ENCODE data around the gene NMU.
"Not testable (repeated sequence)": the region's sequence is repeated elsewhere in the genome, so short reads cannot be mapped to it uniquely, and the experiment has no call there.

The NMU gene

GRCh38 chr4:55553441-55554201, 82.5 kb downstream of the NMU start:
- no peak for DNase-seq

DNA sequence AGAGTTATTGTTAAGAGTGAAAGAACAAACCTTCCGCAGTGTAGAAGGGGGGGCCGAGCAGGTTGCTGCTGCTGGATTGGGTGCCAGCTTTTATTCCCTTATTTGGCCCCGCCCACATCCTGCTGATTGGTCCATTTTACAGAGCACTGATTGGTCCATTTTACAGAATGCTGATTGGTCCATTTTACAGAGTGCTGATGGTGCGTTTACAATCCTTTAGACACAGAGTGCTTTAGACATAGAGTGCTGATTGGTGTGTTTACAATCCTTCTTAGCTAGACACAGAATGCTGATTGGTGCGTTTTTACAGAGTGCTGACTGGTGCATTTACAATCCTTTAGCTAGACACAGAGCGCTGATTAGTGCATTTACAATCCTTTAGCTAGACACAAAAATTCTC, 84.1 kb downstream of the NMU start:
- DNase-seq: not testable (repeated sequence)

- DNase-seq: no peak
These were observed 86.2 kb downstream of the NMU start for GRCh38 chr4:55549888-55550287.

GRCh38 chr4:55547918-55548317, 88.2 kb downstream of the NMU start:
- no peak for DNase-seq

DNA sequence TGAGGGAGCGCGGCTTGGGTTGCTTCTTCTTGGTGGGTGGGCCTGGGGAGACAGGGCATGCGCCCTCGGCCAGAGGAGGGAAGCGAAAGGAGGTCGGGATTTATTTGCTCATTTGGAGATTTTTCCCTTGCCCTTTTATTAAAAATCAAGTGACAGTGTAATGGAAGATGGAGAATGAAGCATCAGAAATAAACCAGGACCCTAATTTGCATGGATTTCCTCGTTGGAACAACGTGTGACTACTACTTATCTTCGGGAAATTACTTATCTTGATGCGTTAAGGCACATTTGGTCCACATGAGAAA, 88.7 kb downstream of the NMU start:
- no peak for DNase-seq

DNA sequence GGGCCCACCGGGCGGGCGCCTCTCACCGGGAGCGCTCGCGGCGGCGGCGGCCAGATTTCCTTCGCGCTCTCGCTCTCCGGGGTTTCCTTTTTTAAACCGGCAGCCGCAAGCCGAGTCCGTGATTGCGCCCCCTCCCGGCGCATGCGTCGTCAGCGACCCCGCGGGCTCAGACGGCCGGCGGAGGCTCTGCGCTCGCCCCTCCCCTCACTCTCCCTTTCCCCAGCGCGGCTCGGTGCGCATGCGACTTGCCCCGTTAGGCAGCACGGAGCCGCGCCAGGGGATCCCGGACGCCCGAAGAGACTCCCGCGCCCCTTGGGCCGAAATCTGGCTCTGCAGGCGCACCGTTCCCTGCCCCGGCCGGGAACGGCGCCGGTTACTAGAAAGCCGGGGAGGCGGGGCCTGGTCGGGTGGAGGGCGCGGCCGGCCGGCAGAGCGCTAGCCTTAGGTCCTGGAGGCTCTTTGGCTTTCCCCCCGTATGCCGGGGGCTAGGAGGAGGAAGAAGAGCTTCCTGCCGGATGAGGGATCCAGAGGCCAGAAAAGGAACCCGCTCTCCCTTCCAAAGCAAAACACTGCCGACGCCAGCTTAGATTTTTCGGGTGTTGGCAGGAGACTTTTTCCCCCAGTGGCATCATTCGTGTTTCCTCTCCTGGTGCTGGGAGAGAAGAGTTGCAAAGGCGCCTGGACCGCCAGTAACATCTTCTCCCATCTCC, 89.2 kb downstream of the NMU start, which contains the start of gene CLOCK:
Gene CLOCK (minus strand): TSS at position 154 of the 710 bp plus-strand sequence. CDS start 64,124 bp downstream, outside the sequence.
- peak; percentile 80 for DNase-seq

DNA sequence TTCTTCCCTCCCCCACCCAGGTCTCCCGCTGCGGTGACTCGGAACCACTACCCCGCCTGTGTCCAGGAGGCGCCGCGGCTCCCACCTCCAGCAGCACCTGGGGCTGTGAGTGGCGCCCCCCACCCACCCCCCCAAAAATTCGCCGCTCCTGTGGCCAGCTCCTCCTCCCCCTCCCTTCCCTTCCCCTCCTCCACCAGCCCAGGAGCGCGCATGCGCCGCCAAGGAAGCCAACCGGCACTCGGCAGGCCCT, 89.7 kb downstream of the NMU start:
- DNase-seq: no peak

DNA sequence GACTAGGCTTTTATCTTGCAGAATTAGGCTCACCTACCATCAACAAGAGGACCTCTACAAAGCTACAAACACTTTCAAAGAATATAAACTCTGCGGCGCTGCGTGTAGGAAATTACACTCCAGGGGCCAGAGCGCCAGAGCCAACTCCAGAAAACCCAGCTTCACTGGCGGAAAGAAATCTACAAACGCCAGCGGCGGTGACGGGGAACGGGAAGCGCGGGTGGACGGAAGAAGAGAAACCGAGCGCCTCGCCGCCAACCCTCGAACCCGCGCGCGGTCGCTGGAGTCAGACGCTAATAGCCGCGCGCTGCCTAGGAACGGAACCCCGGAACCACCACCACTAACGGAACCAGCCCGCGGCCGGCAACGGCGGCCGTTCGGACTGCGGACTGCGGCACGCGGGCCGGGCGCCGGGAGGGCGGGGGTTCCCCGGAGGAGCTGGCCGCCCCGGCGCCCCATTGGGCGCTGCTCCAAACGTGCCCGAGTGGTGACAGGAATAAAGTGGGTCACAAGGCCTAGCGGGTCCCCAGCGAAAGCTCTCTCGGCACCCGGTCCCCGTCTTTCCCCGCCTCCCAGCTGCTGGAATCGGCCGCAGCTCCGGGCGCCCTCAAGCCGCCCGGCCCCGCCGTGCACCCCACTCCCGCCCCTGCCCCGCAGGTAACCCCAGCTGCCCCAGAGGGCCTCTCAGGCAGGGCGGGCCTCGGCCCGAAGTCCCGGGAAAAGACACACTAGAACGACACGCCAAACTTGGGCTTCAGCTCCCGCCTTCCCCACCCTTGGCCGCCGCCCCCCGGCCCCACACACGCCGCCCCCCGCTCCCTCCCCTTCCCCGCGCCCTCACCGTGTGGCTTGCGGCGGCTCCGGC, 90.2 kb downstream of the NMU start:
- peak; percentile 67 for DNase-seq
